ENCODE data around the gene CCDC183. TPM values are rescaled to one million over a fixed set of nuclear protein-coding genes. Genes with fewer than 3 reads are reported as not detected.

The CCDC183 gene
- total RNA-seq, 4 donors from 2014 or later: 1.1 to 10.3 (median 2.3) TPM

DNA sequence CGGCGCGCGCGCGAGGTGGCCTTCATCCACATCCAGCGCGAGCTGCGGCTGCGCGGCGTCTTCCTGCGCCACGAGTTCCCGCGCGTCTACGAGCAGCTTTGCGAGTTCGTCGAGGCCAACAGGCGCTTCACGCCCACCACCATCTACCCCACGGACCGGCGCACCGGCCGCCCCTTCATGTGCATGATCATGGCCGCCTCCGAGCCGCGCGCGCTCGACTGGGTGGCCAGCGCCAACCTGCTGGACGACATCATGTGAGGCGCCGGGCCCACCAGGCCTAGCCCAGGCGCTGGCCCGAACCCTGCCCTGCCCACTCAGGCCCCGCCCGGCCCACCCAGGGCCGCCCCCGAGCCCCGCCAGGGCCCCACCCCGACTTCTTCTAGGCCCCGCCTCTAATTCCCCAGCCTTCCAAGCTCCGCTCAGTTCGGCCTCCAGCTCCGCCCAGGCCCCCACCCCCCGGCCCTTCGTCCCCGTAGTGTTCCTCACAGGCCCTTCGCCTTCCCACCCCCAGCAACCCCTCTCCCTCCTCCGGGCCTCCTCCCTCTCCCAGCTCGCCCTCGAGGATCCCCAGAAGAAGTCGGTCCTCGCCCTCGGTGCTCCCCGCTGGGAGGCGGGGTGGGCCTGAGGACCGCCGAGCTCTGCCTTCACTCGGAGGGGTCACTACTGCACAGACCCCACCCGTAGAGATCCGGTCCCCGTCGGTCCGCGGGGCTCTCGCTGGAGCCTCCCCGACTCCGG, 51.1 kb downstream of the CCDC183 start:
- H3K4me3 ChIP-seq: peak overlapping the region; percentile 72
- DNase-seq (ENCODE audit: low spot score in 2 of 2): peak in 1 of 2 donors; percentile 81
- H3K9me3 ChIP-seq: no peaks in the 10 kb centered on the region
- TF ChIP-seq POLR2AphosphoS5 (IDR thresholded peaks at IDR 0.05) (no peak), EP300 (IDR thresholded peaks at IDR 0.05) (no peak), POLR2A (IDR thresholded peaks at IDR 0.05) (no peak)
- TF ChIP-seq, protein P1, sequence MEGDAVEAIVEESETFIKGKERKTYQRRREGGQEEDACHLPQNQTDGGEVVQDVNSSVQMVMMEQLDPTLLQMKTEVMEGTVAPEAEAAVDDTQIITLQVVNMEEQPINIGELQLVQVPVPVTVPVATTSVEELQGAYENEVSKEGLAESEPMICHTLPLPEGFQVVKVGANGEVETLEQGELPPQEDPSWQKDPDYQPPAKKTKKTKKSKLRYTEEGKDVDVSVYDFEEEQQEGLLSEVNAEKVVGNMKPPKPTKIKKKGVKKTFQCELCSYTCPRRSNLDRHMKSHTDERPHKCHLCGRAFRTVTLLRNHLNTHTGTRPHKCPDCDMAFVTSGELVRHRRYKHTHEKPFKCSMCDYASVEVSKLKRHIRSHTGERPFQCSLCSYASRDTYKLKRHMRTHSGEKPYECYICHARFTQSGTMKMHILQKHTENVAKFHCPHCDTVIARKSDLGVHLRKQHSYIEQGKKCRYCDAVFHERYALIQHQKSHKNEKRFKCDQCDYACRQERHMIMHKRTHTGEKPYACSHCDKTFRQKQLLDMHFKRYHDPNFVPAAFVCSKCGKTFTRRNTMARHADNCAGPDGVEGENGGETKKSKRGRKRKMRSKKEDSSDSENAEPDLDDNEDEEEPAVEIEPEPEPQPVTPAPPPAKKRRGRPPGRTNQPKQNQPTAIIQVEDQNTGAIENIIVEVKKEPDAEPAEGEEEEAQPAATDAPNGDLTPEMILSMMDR (IDR thresholded peaks at IDR 0.05): no peak
- under 1% methylated on average over 22 of the region's 75 CpGs for WGBS
- peaks cover 5% of the 10 kb centered on the region for H3K36me3 ChIP-seq
- H3K4me1 ChIP-seq: peaks cover 74% of the 10 kb centered on the region
- H3K27me3 ChIP-seq: peaks cover 40% of the 10 kb centered on the region
- no peak overlapping the region for H3K27ac ChIP-seq

DNA sequence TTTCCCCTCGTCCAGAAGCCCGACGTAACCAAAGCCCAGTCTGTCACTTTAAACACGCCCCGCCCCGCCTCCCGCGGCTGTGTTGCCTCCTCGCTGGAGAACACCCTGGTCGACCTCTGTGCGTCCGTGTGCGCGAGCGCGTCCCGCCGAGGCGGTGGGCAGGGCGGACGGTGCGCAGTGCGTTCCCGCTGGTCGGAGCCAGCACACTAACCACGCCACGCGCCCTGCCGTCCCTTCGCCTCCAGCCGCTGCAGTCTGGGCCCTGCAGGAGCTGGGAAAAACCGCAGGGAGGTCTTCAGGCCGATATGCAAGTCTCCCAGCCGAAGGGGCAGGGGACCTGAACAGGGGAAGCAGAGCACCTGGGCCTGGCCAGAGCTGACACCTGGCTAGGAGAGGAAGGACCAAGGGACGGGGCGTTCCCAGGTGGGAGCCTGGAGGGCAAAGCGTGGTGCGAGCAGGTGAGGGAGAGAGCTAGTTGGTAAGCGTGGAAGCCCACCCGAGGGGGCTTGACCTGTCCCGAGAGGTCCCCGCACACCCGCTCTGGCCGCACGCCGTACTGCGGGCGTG, 51.8 kb downstream of the CCDC183 start:
- 0% methylated on average over 1 of the region's 48 CpGs for WGBS
- peak in 1 of 3 donors; percentile 42 for TF ChIP-seq POLR2AphosphoS5 (IDR thresholded peaks at IDR 0.05)
- no peak for TF ChIP-seq POLR2A (IDR thresholded peaks at IDR 0.05)
- TF ChIP-seq EP300 (IDR thresholded peaks at IDR 0.05): no peak
- TF ChIP-seq, protein P1 (IDR thresholded peaks at IDR 0.05): no peak
- H3K4me1 ChIP-seq: peaks cover 68% of the 10 kb centered on the region

DNA sequence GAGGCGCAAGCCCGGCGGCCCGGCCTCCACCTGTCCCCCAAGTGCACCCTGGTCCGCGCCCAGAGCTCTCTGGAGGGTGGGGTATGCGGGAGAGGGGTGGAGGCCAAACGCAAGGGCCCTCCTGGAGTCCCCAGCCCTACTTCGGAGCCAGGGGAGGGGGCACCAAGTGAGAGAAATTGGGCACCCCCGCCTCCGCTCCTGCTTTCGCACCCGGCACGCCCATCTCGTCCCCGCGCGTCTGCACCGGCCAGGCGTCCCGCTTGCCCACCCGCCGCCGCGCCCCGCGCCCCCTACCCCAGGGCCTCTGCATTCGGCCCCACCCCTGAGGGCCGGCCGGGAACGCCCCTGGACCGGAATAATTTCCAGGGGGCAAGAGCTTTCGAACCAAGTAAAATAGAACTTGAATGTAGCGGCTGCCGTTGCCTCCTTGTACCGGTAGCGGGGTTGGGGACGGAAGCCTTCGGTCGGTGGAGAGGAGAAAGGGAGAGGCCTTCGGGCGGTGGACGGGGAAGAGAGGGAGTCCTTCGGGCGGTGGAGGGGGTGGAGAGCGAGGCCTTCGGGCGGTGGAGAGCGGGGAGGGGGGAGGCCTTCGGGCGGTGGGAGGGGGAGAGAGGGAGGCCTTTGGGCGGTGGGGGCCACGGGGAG, 52.4 kb downstream of the CCDC183 start:
- H3K27me3 ChIP-seq: peaks cover 37% of the 10 kb centered on the region
- no peaks in the 10 kb centered on the region for H3K9me3 ChIP-seq
- peak overlapping the region; percentile 72 for H3K4me3 ChIP-seq
- DNase-seq (ENCODE audit: low spot score in 2 of 2): peak in 1 of 2 donors; percentile 78
- TF ChIP-seq, protein P1 (IDR thresholded peaks at IDR 0.05): no peak
- no peak for TF ChIP-seq EP300 (IDR thresholded peaks at IDR 0.05)
- no peak for TF ChIP-seq POLR2AphosphoS5 (IDR thresholded peaks at IDR 0.05)
- TF ChIP-seq POLR2A (IDR thresholded peaks at IDR 0.05): no peak
- WGBS: 1% methylated on average over 33 of the region's 53 CpGs
- peaks cover 62% of the 10 kb centered on the region for H3K4me1 ChIP-seq
- H3K36me3 ChIP-seq: peaks cover 5% of the 10 kb centered on the region
- peak overlapping the region; percentile 85 for H3K27ac ChIP-seq

More for the DNA sequence above, 51.8 kb downstream of the CCDC183 start:
- H3K36me3 ChIP-seq: peaks cover 5% of the 10 kb centered on the region
- peak overlapping the region; percentile 85 for H3K27ac ChIP-seq
- DNase-seq (ENCODE audit: low spot score in 2 of 2): peak; percentile 95
- H3K27me3 ChIP-seq: peaks cover 40% of the 10 kb centered on the region
- H3K9me3 ChIP-seq: no peaks in the 10 kb centered on the region
- H3K4me3 ChIP-seq: peak overlapping the region; percentile 72

DNA sequence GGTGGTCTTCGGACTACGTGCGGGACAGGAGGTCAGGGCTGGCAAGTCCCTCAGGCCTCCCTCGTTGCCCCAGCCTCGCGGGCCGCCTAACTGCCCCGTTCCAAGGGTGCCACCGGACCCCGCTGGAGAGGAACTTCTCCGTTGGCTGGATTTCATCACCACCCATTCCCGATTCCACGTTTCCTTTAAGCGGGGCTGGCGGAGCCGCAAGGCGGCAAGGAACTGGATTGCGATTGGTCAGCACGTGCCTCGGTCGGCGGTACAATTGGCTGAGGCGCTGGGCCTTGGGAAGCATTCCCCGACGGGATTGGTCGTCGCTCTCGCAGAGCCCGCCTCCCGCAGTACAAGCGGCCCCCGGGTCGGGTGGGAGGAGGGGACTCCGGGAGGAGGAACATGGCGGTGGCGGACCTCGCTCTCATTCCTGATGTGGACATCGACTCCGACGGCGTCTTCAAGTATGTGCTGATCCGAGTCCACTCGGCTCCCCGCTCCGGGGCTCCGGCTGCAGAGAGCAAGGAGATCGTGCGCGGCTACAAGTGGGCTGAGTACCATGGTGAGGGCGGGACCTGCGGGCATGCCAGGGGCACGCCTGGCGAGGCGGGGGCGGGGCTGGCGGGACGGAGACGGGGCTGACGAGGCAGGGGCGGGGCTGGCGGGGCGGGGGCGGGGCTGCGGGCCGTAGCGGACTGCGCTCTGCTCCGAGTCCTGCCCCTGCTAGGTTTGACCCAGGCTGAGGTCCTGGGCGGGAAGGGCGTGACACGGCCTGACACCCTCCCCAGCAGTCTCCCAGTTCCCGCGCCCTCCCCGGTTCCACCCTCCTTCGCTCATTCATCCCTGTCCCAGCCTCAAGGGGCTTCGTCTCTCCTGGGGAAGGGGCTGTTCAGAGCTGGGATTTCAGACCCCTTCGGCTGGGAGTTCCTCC, 53.2 kb downstream of the CCDC183 start, which contains the start of gene PHPT1:
PHPT1 (plus strand) TSS at position 372 of the 922 bp plus-strand sequence; CDS start at position 394, 22 bp downstream.
- peak; percentile 99 to 100 for DNase-seq (ENCODE audit: low spot score in 2 of 2)
- 0% methylated on average over 45 of the region's 77 CpGs for WGBS
- Histone ChIP-seq H3K9me3 (no peaks in the 10 kb centered on the region), H3K27ac (peak within 1 kb of the TSS; percentile 85), H3K36me3 (peaks cover 5% of the 10 kb centered on the region), H3K4me1 (peaks cover 54% of the 10 kb centered on the region), H3K4me3 (peak within 1 kb of the TSS; percentile 72), H3K27me3 (peaks cover 29% of the 10 kb centered on the region)
- peak in 2 of 3 donors; percentile 10 to 94 for TF ChIP-seq POLR2AphosphoS5 (IDR thresholded peaks at IDR 0.05)
- TF ChIP-seq EP300 (IDR thresholded peaks at IDR 0.05): no peak
- peak; percentile 13 to 37 for TF ChIP-seq POLR2A (IDR thresholded peaks at IDR 0.05)

Data from suprapubic skin (tissue), 4 donors.